ENCODE results near the gene CLDN11. TPM values are rescaled to one million over a fixed set of nuclear protein-coding genes. Genes with fewer than 3 reads are reported as not detected.

CLDN11 gene
- total RNA-seq, 1 experiment from 2014 or later: 8.7 TPM

GRCh38 chr3:170426240-170426797 lies 7.7 kb downstream of the CLDN11 start:
- CTCF ChIA-PET: no interaction called here

GRCh38 chr3:170428095-170428494 lies 9.4 kb downstream of the CLDN11 start:
- no TSS peak for BruUV-seq (replicated peaks)
- Mint-ChIP-seq H3K4me3 (ENCODE audit: low read depth, unreplicated experiment) (no peak overlapping the region), H3K4me1 (ENCODE audit: low read depth, unreplicated experiment) (peaks cover 26% of the 10 kb centered on the region), H3K9me3 (ENCODE audit: low read depth, unreplicated experiment) (no peaks in the 10 kb centered on the region), H3K27ac (ENCODE audit: unreplicated experiment) (no peak overlapping the region), H3K27me3 (ENCODE audit: unreplicated experiment) (no peaks in the 10 kb centered on the region), H3K36me3 (ENCODE audit: insufficient read depth, unreplicated experiment) (no peaks in the 10 kb centered on the region)
- DNase-seq: no peak
- intact Hi-C loops (cut with micrococcal nuclease; ENCODE audit: unreplicated experiment): no loop called here
- CTCF ChIA-PET: interaction anchor here (0.7 to 1.1 kb wide), 3 partner anchors 9 to 48 kb away, joined by 3 to 8 read pairs (median 3); partner anchors contain the start of gene CLDN11
- no peak for TF ChIP-seq CTCF (IDR thresholded peaks at IDR 0.05; ENCODE audit: unreplicated experiment)

More at GRCh38 chr3:170426240-170426797, 7.7 kb downstream of the CLDN11 start:
- H3K27ac Mint-ChIP-seq (ENCODE audit: unreplicated experiment): no peak overlapping the region
- no peaks in the 10 kb centered on the region for H3K9me3 Mint-ChIP-seq (ENCODE audit: low read depth, unreplicated experiment)
- DNase-seq: no peak
- H3K27me3 Mint-ChIP-seq (ENCODE audit: unreplicated experiment): no peaks in the 10 kb centered on the region
- H3K36me3 Mint-ChIP-seq (ENCODE audit: insufficient read depth, unreplicated experiment): no peaks in the 10 kb centered on the region
- H3K4me3 Mint-ChIP-seq (ENCODE audit: low read depth, unreplicated experiment): no peak overlapping the region
- no peak for TF ChIP-seq CTCF (IDR thresholded peaks at IDR 0.05; ENCODE audit: unreplicated experiment)
- BruUV-seq (replicated peaks): no TSS peak
- H3K4me1 Mint-ChIP-seq (ENCODE audit: low read depth, unreplicated experiment): peaks cover 26% of the 10 kb centered on the region
- intact Hi-C loops (cut with micrococcal nuclease; ENCODE audit: unreplicated experiment): no loop called here

- no TSS peak for BruUV-seq (replicated peaks)
- H3K4me1 Mint-ChIP-seq (ENCODE audit: low read depth, unreplicated experiment): peaks cover 26% of the 10 kb centered on the region
- no peak for TF ChIP-seq CTCF (IDR thresholded peaks at IDR 0.05; ENCODE audit: unreplicated experiment)
- DNase-seq: no peak
- no peak overlapping the region for H3K27ac Mint-ChIP-seq (ENCODE audit: unreplicated experiment)
- no peak overlapping the region for H3K4me3 Mint-ChIP-seq (ENCODE audit: low read depth, unreplicated experiment)
- no peaks in the 10 kb centered on the region for H3K36me3 Mint-ChIP-seq (ENCODE audit: insufficient read depth, unreplicated experiment)
- intact Hi-C loops (cut with micrococcal nuclease; ENCODE audit: unreplicated experiment): no loop called here
- no peaks in the 10 kb centered on the region for H3K9me3 Mint-ChIP-seq (ENCODE audit: low read depth, unreplicated experiment)
- H3K27me3 Mint-ChIP-seq (ENCODE audit: unreplicated experiment): no peaks in the 10 kb centered on the region
- CTCF ChIA-PET: interaction anchor here (1.1 kb wide), 1 partner anchor 9 kb away, joined by 3 read pairs; no protein-coding TSS in a partner anchor
These were observed 10.4 kb downstream of the CLDN11 start for GRCh38 chr3:170429050-170429449.

- CTCF ChIA-PET: interaction anchor here (1.1 to 1.7 kb wide), 2 partner anchors 9 to 17 kb away, joined by 3 to 8 read pairs; no protein-coding TSS in a partner anchor
- Mint-ChIP-seq H3K27me3 (ENCODE audit: unreplicated experiment) (no peaks in the 10 kb centered on the region), H3K4me1 (ENCODE audit: low read depth, unreplicated experiment) (peaks cover 21% of the 10 kb centered on the region), H3K4me3 (ENCODE audit: low read depth, unreplicated experiment) (no peak overlapping the region), H3K9me3 (ENCODE audit: low read depth, unreplicated experiment) (no peaks in the 10 kb centered on the region), H3K27ac (ENCODE audit: unreplicated experiment) (no peak overlapping the region), H3K36me3 (ENCODE audit: insufficient read depth, unreplicated experiment) (no peaks in the 10 kb centered on the region)
- TF ChIP-seq CTCF (IDR thresholded peaks at IDR 0.05; ENCODE audit: unreplicated experiment): peak; percentile 29
- no peak for DNase-seq
- intact Hi-C loops (cut with micrococcal nuclease; ENCODE audit: unreplicated experiment): no loop called here
- BruUV-seq (replicated peaks): no TSS peak
These were observed 12.4 kb downstream of the CLDN11 start for GRCh38 chr3:170431054-170431453.

Data from Calu3 (cell line).